ENCODE data around the gene SPC24.
"Not testable (repeated sequence)": the region's sequence is repeated elsewhere in the genome, so short reads cannot be mapped to it uniquely, and the experiment has no call there.

The SPC24 gene

GRCh38 chr19:11137542-11138384 is 17.8 kb downstream of the SPC24 start:
- DNase-seq (ENCODE audit: extremely low spot score, insufficient read length, low read depth) (peak; percentile 50), FAIRE-seq (peak; percentile 56)

GRCh38 chr19:11136400-11137101 is 19.0 kb downstream of the SPC24 start:
- FAIRE-seq (no peak), DNase-seq (ENCODE audit: extremely low spot score, insufficient read length, low read depth) (no peak)

GRCh38 chr19:11131471-11131870 is 24.1 kb downstream of the SPC24 start:
- no peak for FAIRE-seq
- DNase-seq (ENCODE audit: extremely low spot score, insufficient read length, low read depth) = no peak

GRCh38 chr19:11130824-11131455 is 24.6 kb downstream of the SPC24 start:
- DNase-seq (ENCODE audit: extremely low spot score, insufficient read length, low read depth) = peak; percentile 49
- FAIRE-seq = peak; percentile 71

GRCh38 chr19:11127905-11128304 is 27.7 kb downstream of the SPC24 start:
- no peak for FAIRE-seq
- DNase-seq (ENCODE audit: extremely low spot score, insufficient read length, low read depth) = no peak

GRCh38 chr19:11125994-11126685 is 29.4 kb downstream of the SPC24 start:
- DNase-seq (ENCODE audit: extremely low spot score, insufficient read length, low read depth) = no peak
- FAIRE-seq = peak; percentile 72

- DNase-seq (ENCODE audit: extremely low spot score, insufficient read length, low read depth); FAIRE-seq: not testable (repeated sequence)
These were observed 31.4 kb downstream of the SPC24 start for GRCh38 chr19:11124157-11124556.

GRCh38 chr19:11123114-11123513 is 32.5 kb downstream of the SPC24 start:
- FAIRE-seq (no peak), DNase-seq (ENCODE audit: extremely low spot score, insufficient read length, low read depth) (no peak)

GRCh38 chr19:11121963-11122362 is 33.6 kb downstream of the SPC24 start:
- not testable (repeated sequence) for FAIRE-seq; DNase-seq (ENCODE audit: extremely low spot score, insufficient read length, low read depth)

- DNase-seq (ENCODE audit: extremely low spot score, insufficient read length, low read depth) (no peak), FAIRE-seq (no peak)
These were observed 39.1 kb downstream of the SPC24 start for GRCh38 chr19:11116507-11116906.

GRCh38 chr19:11115895-11116446 is 39.6 kb downstream of the SPC24 start:
- FAIRE-seq (no peak), DNase-seq (ENCODE audit: extremely low spot score, insufficient read length, low read depth) (no peak)

GRCh38 chr19:11115042-11115441 is 40.5 kb downstream of the SPC24 start:
- DNase-seq (ENCODE audit: extremely low spot score, insufficient read length, low read depth) (no peak), FAIRE-seq (no peak)

- DNase-seq (ENCODE audit: extremely low spot score, insufficient read length, low read depth) (no peak), FAIRE-seq (no peak)
These were observed 42.4 kb downstream of the SPC24 start for GRCh38 chr19:11113140-11113708.

GRCh38 chr19:11111771-11112144 is 43.8 kb downstream of the SPC24 start:
- FAIRE-seq (no peak), DNase-seq (ENCODE audit: extremely low spot score, insufficient read length, low read depth) (no peak)

- FAIRE-seq (no peak), DNase-seq (ENCODE audit: extremely low spot score, insufficient read length, low read depth) (no peak)
These were observed 44.3 kb downstream of the SPC24 start for GRCh38 chr19:11111117-11111770.

GRCh38 chr19:11108746-11109145 is 46.8 kb downstream of the SPC24 start:
- no peak for DNase-seq (ENCODE audit: extremely low spot score, insufficient read length, low read depth)
- FAIRE-seq = no peak

GRCh38 chr19:11106477-11106876 is 49.1 kb downstream of the SPC24 start:
- FAIRE-seq = no peak
- no peak for DNase-seq (ENCODE audit: extremely low spot score, insufficient read length, low read depth)

- FAIRE-seq = no peak
- no peak for DNase-seq (ENCODE audit: extremely low spot score, insufficient read length, low read depth)
These were observed 50.5 kb downstream of the SPC24 start for GRCh38 chr19:11105014-11105636.

GRCh38 chr19:11103667-11104066 is 51.9 kb downstream of the SPC24 start:
- not testable (repeated sequence) for FAIRE-seq

More at GRCh38 chr19:11103667-11104066, 51.9 kb downstream of the SPC24 start:
- not testable (repeated sequence) for DNase-seq (ENCODE audit: extremely low spot score, insufficient read length, low read depth)

Data from GM18507 (cell line).